OCI-LY1 (cell line): ENCODE data around the gene LYPD1.

Experiments
- H2AFZ ChIP-seq: fragments of 200-600 bp; sonication (generic), shearing (Covaris generic); 2 replicates; pipeline ENCODE4 v1.6.0; 2014; ENCODE audit warnings: antibody characterized with exemption, mild to moderate bottlenecking, low read length
- H3F3A ChIP-seq: fragments of 200-600 bp; sonication (generic), shearing (Covaris generic); 2 replicates; pipeline ENCODE4 v1.6.0; 2014; ENCODE audit warnings: mild to moderate bottlenecking, antibody characterized with exemption, low read length, moderate library complexity; ENCODE audit not compliant: insufficient read depth
- H3K27ac ChIP-seq: fragments of 200-600 bp; sonication (generic); 2 replicates; pipeline ENCODE4 v1.5.1; 2014; ENCODE audit warnings: low read length, mixed run types, mild to moderate bottlenecking, low read depth; ENCODE audit not compliant: poor library complexity, severe bottlenecking
- H3K27me3 ChIP-seq: fragments of 200-600 bp; sonication (generic); 2 replicates; pipeline ENCODE4 v1.6.0; 2014; ENCODE audit warnings: antibody characterized with exemption, mild to moderate bottlenecking, low read length, moderate library complexity; ENCODE audit not compliant: insufficient read depth
- H3K36me3 ChIP-seq: fragments of 200-600 bp; sonication (generic); 2 replicates; pipeline ENCODE4 v1.6.1; 2014; ENCODE audit warnings: mild to moderate bottlenecking, antibody characterized with exemption, low read length, moderate library complexity, mixed read lengths; ENCODE audit not compliant: insufficient read depth
- H3K4me1 ChIP-seq: fragments of 200-600 bp; sonication (generic); 2 replicates; pipeline ENCODE4 v1.5.1; 2014; ENCODE audit warnings: mild to moderate bottlenecking, low read length, moderate library complexity; ENCODE audit not compliant: insufficient read depth, severe bottlenecking
- H3K4me2 ChIP-seq: fragments of 200-600 bp; sonication (generic), shearing (Covaris generic); 2 replicates; pipeline ENCODE4 v1.6.1; 2014; ENCODE audit warnings: low read length
- H3K4me3 ChIP-seq: fragments of 200-600 bp; sonication (generic); 2 replicates; pipeline ENCODE4 v1.5.1; 2014; ENCODE audit warnings: low read length, low read depth, mild to moderate bottlenecking, mixed read lengths; ENCODE audit not compliant: poor library complexity, severe bottlenecking
- H3K79me2 ChIP-seq: fragments of 200-600 bp; shearing (Covaris generic); 2 replicates; pipeline ENCODE4 v1.6.1; 2016; ENCODE audit warnings: mixed run types, low read length, mixed read lengths; ENCODE audit not compliant: insufficient read depth
- H3K9ac ChIP-seq: fragments of 200-600 bp; sonication (generic), shearing (Covaris generic); 2 replicates; pipeline ENCODE4 v1.6.1; 2014; ENCODE audit warnings: mild to moderate bottlenecking, low read length, mixed read lengths
- H3K9me2 ChIP-seq: fragments of 200-600 bp; sonication (generic), shearing (Covaris generic); 2 replicates; pipeline ENCODE4 v1.6.1; 2014; ENCODE audit warnings: low read depth, mild to moderate bottlenecking, low read length, mixed read lengths
- H3K9me3 ChIP-seq: fragments of 200-600 bp; shearing (Covaris generic); 2 replicates; pipeline ENCODE4 v1.6.1; 2014; ENCODE audit warnings: low read length, mixed read lengths
- H4K20me1 ChIP-seq: fragments of 200-600 bp; sonication (generic), shearing (Covaris generic); 2 replicates; pipeline ENCODE4 v1.6.0; 2016; ENCODE audit warnings: mild to moderate bottlenecking, low read length; ENCODE audit not compliant: insufficient read depth
- EZH2 ChIP-seq: fragments of 200-600 bp; sonication (generic), shearing (Covaris generic); IDR thresholded peaks from 2 replicates; pipeline ENCODE4 v1.8.0; 2017; ENCODE audit warnings: borderline replicate concordance, mixed run types, mild to moderate bottlenecking, antibody characterized with exemption, low read length, moderate library complexity, mixed read lengths
- TF ChIP-seq, protein P1 (sequence below): fragments of 200-600 bp; sonication (generic), shearing (Covaris generic); IDR thresholded peaks from 2 replicates; pipeline ENCODE4 v1.5.1; 2017; ENCODE audit warnings: mild to moderate bottlenecking, antibody characterized with exemption, low read length, moderate library complexity, mixed read lengths

Gene LYPD1

DNA sequence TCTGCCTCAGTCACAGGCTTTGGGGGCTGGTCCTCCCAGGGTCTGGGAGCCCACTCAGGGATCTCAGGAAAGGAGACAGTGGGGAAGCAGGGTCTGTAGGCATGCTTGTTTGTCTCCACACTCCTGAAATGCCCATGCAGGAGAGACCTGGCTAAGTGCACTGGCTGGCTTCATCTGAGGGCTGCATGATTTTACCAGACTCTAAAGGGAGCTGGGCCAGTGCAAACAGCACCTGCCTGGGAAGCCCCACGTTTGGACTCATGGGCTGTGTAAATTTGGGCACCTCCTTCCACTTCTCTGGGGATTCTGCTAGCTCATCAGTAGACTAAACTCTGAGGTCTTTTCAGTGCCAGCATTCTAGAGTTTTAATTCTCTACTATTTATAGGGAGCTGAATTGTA lies 33.7 kb downstream of the LYPD1 start:
- no peak overlapping the region for H2AFZ ChIP-seq
- TF ChIP-seq, protein P1, sequence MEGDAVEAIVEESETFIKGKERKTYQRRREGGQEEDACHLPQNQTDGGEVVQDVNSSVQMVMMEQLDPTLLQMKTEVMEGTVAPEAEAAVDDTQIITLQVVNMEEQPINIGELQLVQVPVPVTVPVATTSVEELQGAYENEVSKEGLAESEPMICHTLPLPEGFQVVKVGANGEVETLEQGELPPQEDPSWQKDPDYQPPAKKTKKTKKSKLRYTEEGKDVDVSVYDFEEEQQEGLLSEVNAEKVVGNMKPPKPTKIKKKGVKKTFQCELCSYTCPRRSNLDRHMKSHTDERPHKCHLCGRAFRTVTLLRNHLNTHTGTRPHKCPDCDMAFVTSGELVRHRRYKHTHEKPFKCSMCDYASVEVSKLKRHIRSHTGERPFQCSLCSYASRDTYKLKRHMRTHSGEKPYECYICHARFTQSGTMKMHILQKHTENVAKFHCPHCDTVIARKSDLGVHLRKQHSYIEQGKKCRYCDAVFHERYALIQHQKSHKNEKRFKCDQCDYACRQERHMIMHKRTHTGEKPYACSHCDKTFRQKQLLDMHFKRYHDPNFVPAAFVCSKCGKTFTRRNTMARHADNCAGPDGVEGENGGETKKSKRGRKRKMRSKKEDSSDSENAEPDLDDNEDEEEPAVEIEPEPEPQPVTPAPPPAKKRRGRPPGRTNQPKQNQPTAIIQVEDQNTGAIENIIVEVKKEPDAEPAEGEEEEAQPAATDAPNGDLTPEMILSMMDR: no peak
- no peak for TF ChIP-seq EZH2
- no peaks in the 10 kb centered on the region for H3K27me3 ChIP-seq
- no peaks in the 10 kb centered on the region for H3K36me3 ChIP-seq
- no peak overlapping the region for H3K27ac ChIP-seq
- no peak overlapping the region for H3K4me3 ChIP-seq
- no peaks in the 10 kb centered on the region for H3K79me2 ChIP-seq
- no peak overlapping the region for H3K9ac ChIP-seq
- no peaks in the 10 kb centered on the region for H3K4me1 ChIP-seq
- H3K9me3 ChIP-seq: no peaks in the 10 kb centered on the region
- no peaks in the 10 kb centered on the region for H3F3A ChIP-seq
- no peak overlapping the region for H3K4me2 ChIP-seq
- H4K20me1 ChIP-seq: no peaks in the 10 kb centered on the region
- H3K9me2 ChIP-seq: no peaks in the 10 kb centered on the region

- H2AFZ ChIP-seq: no peak overlapping the region
- H3K27me3 ChIP-seq: no peaks in the 10 kb centered on the region
- H3K4me3 ChIP-seq: no peak overlapping the region
- H3K36me3 ChIP-seq: no peaks in the 10 kb centered on the region
- H3K9ac ChIP-seq: no peak overlapping the region
- H3F3A ChIP-seq: no peaks in the 10 kb centered on the region
- no peaks in the 10 kb centered on the region for H3K4me1 ChIP-seq
- no peaks in the 10 kb centered on the region for H4K20me1 ChIP-seq
- no peak overlapping the region for H3K4me2 ChIP-seq
- no peak overlapping the region for H3K27ac ChIP-seq
- H3K9me2 ChIP-seq: no peaks in the 10 kb centered on the region
- TF ChIP-seq, protein P1: no peak
- no peak for TF ChIP-seq EZH2
- no peaks in the 10 kb centered on the region for H3K79me2 ChIP-seq
- H3K9me3 ChIP-seq: no peaks in the 10 kb centered on the region
These were observed 36.4 kb downstream of the LYPD1 start for GRCh38 chr2:132633635-132634034.

DNA sequence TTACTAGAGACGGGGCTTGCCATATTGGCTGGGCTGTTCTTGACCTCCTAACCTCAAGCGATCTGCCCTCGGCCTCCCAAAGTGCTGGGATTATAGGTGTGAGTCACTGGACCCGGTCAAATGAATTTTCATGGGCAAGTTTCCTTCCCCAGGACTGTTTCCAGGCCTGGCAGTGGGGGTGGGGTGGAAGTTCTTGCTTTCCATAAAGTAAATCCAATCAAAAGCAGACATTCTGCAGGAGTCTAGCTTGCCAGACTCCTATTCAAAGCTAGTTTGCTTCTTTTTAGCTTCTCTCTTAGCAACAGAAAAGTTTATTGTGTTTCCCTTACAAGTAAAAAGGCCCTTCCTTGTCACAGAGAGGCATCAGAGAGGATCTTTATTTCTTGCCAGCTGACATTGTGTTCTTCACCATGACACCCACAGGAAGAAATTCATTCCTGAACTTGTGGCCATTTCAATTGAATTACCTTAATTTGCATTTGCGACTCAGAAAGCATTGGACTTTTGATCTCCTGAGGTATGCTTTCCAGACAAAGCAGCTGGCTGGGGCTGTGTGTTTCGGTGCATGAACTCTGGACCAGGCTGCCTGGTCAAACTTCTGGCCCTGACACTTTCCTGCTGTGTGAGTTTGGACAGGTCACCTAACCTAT lies 37.9 kb downstream of the LYPD1 start:
- Histone ChIP-seq H3K27me3 (no peaks in the 10 kb centered on the region), H3K36me3 (no peaks in the 10 kb centered on the region), H4K20me1 (no peaks in the 10 kb centered on the region), H3K9ac (no peak overlapping the region), H3K79me2 (no peaks in the 10 kb centered on the region), H3K9me3 (no peaks in the 10 kb centered on the region), H3K9me2 (no peaks in the 10 kb centered on the region), H3K27ac (no peak overlapping the region), H3F3A (no peaks in the 10 kb centered on the region), H3K4me1 (no peaks in the 10 kb centered on the region), H3K4me3 (no peak overlapping the region), H2AFZ (no peak overlapping the region), H3K4me2 (no peak overlapping the region)
- TF ChIP-seq, protein P1: no peak
- no peak for TF ChIP-seq EZH2
